Measurements from ENCODE around the gene TLE7. TPM values are rescaled to one million over a fixed set of nuclear protein-coding genes. Genes with fewer than 3 reads are reported as not detected.

The TLE7 gene
- total and polyA plus RNA-seq, 2 of the 8 experiments (the other 6 are each of a cell fraction or from before 2014, with no cell fraction given): 0.03 TPM; not detected in 1

DNA sequence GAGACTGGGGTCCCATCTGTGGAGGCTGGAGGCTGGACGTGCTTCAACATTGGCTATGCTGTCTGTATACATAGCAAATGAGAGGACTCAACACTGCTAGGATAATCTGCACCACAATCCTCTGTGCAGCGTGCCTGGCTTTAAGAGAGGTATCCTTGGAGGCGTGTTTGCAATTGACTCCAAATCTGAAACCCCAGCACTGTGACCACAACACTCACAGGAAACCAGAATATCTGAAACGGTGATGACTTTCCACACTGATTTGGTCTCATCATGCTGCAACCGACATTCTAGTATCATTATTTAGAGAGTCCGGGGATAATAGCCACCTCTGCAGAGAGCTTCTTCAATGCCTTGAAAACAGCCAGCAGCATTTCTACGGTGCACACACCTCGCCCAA, 35.1 kb downstream of the TLE7 start:
- TF ChIP-seq KDM4A (IDR thresholded peaks at IDR 0.05; ENCODE audit: low read depth, low read length, severe bottlenecking): no peak
- no peak for TF ChIP-seq CBX8 (IDR thresholded peaks at IDR 0.05; ENCODE audit: borderline replicate concordance, low read depth, low read length)
- no peak for TF ChIP-seq GTF2F1 (IDR thresholded peaks at IDR 0.05; ENCODE audit: borderline replicate concordance, low read depth, low read length)
- no peak for TF ChIP-seq RFX5 (IDR thresholded peaks at IDR 0.05; ENCODE audit: borderline replicate concordance, low read depth, low read length)
- TF ChIP-seq TBP (IDR thresholded peaks at IDR 0.05; ENCODE audit: low read depth, low read length): no peak
- no peak for TF ChIP-seq SAP30 (IDR thresholded peaks at IDR 0.05; ENCODE audit: insufficient read depth, insufficient replicate concordance, low read length)
- Histone ChIP-seq H3K56ac (replicated peaks; ENCODE audit: insufficient read length, low read depth, low read length) (no peak overlapping the region), H3K4me3 (ENCODE audit: extremely low read depth in 1 of 4, insufficient read depth in 2 of 4, low read depth in 3 of 4, low read length in 4 of 4) (no peak overlapping the region), H3K18ac (ENCODE audit: extremely low read depth, low read length) (no peak overlapping the region), H2BK20ac (ENCODE audit: low read length) (no peak overlapping the region), H4K5ac (ENCODE audit: insufficient read length, low read depth, low read length) (no peak overlapping the region), H2BK15ac (ENCODE audit: low read length) (no peak overlapping the region), H4K20me1 (replicated peaks in 1 of 2; ENCODE audit: control insufficient read depth in 1 of 2, insufficient read depth in 2 of 2, low read length in 2 of 2) (no peaks in the 10 kb centered on the region), H2BK120ac (replicated peaks; ENCODE audit: low read depth, low read length) (no peak overlapping the region), H3K36me3 (ENCODE audit: control insufficient read depth in 2 of 4, insufficient read depth in 4 of 4, low read length in 3 of 4) (no peaks in the 10 kb centered on the region), H3K23me2 (ENCODE audit: low read depth, low read length) (no peaks in the 10 kb centered on the region), H2AK5ac (ENCODE audit: low read depth, low read length) (no peak overlapping the region), H3K23ac (ENCODE audit: insufficient read length) (no peak overlapping the region), H3K27me3 (replicated peaks in 1 of 4; ENCODE audit: control insufficient read depth in 3 of 4, extremely low read depth in 1 of 4, insufficient read depth in 3 of 4, low read length in 3 of 4) (no peaks in the 10 kb centered on the region), H3K79me1 (ENCODE audit: low read depth, low read length) (no peaks in the 10 kb centered on the region), H2BK12ac (ENCODE audit: low read depth, low read length) (no peak overlapping the region), H2BK5ac (ENCODE audit: low read depth, low read length) (no peak overlapping the region; the same call in 1 of the 2 replicates), H3K27ac (ENCODE audit: low read depth, low read length) (no peak overlapping the region), H3K4me1 (replicated peaks in 1 of 4; ENCODE audit: control insufficient read depth in 3 of 4, insufficient read depth in 4 of 4, low read length in 3 of 4) (peaks cover 0 to 8% (median 5%) of the 10 kb centered on the region in 4 experiments; a peak in 6 of 7 replicates), H3K9me3 (ENCODE audit: insufficient read depth in 2 of 2, low read depth in 1 of 2, low read length in 1 of 2) (no peaks in the 10 kb centered on the region), H3K14ac (ENCODE audit: insufficient read length) (no peak overlapping the region), H2AFZ (ENCODE audit: low read length) (no peak overlapping the region), H3K79me2 (ENCODE audit: control insufficient read depth in 1 of 2, insufficient read depth in 2 of 2, low read length in 2 of 2) (no peaks in the 10 kb centered on the region), H3K9ac (replicated peaks in 1 of 4; ENCODE audit: extremely low read depth in 1 of 4, low read depth in 3 of 4, low read length in 3 of 4) (no peak overlapping the region), H4K91ac (replicated peaks; ENCODE audit: insufficient read length, low read length) (no peak overlapping the region), H3K4ac (replicated peaks; ENCODE audit: insufficient read length, low read depth, low read length) (no peak overlapping the region), H4K8ac (ENCODE audit: extremely low read depth, insufficient read depth, low read length) (0 out of 2 replicates have a peak overlapping the region, but pooled peaks have one; percentile 6), H3K4me2 (ENCODE audit: insufficient read depth in 1 of 2, low read depth in 2 of 2, low read length in 2 of 2) (no peak overlapping the region)
- DNase-seq (ENCODE audit: low read depth in 1 of 2, low spot score in 2 of 2) (no peak), FAIRE-seq (no peak)
- WGBS, 2 experiments (ENCODE audit: extremely low coverage in 1 of 2, insufficient coverage in 1 of 2, insufficient read length in 1 of 2, insufficient replicate concordance in 2 of 2, low coverage in 1 of 2, low lambda C conversion rate in 2 of 2, missing lambda C conversion rate in 1 of 2): 78% methylated on average over 8 of the region's 8 CpGs; no CpG with 5 or more reads in 1 of the 2 experiments
- ChIA-PET CTCF (ENCODE audit: partially characterized antibody) (interaction anchor here (0.6 to 2.8 kb wide), 5 partner anchors 15 to 205 kb away, joined by 3 to 9 read pairs (median 5); partner anchors contain the start of gene CALB2), POLR2A (ENCODE audit: partially characterized antibody) (no interaction called here)
